Breast epithelium (tissue), 4 donors: ENCODE results near the gene STT3B. TPM values are rescaled to one million over a fixed set of nuclear protein-coding genes. Genes with fewer than 3 reads are reported as not detected.

Experiments
- DNase-seq, 2 donors: peaks; one replicate each; pipeline ENCODE4 v3.0.0-alpha.2; 2019; ENCODE audit warnings: low spot score in 2 of 2
- H3K27ac ChIP-seq, 2 donors: fragments of 200-600 bp; sonication (generic) in 1 of 2; one replicate each; pipeline ENCODE4 v1.5.1; 2016 to 2019; ENCODE audit warnings: mild to moderate bottlenecking in 1 of 2
- H3K27me3 ChIP-seq, 2 donors: fragments of 200-600 bp; sonication (generic) in 1 of 2; one replicate each; pipeline versions ENCODE4 v1.5.1 to v1.6.0; 2017 to 2019; ENCODE audit warnings: control low read depth in 1 of 2, mild to moderate bottlenecking in 1 of 2
- H3K36me3 ChIP-seq: fragments of 200-600 bp; one replicate; pipeline ENCODE4 v1.5.1; 2019
- H3K4me1 ChIP-seq, 2 donors: fragments of 200-600 bp; sonication (generic); one replicate each; pipeline ENCODE4 v1.5.1; 2016 to 2019; ENCODE audit warnings: control low read depth in 1 of 2
- H3K4me3 ChIP-seq, 3 donors: fragments of 200-600 bp; sonication (generic); 1 replicate in 2 of 3; 2 replicates in 1 of 3; pipeline ENCODE4 v1.5.1; 2016 to 2019; ENCODE audit warnings: mild to moderate bottlenecking in 3 of 3, moderate library complexity in 2 of 3
- H3K9me3 ChIP-seq, 2 donors: fragments of 200-600 bp; sonication (generic) in 1 of 2; one replicate each; pipeline ENCODE4 v1.5.1; 2016 to 2019; ENCODE audit warnings: control low read depth in 1 of 2
- CTCF ChIP-seq, 3 donors: fragments of 450-650 bp; IDR thresholded peaks; one replicate each; pipeline ENCODE4 v1.5.1; 2016 to 2017; ENCODE audit warnings: antibody characterized with exemption in 3 of 3, mild to moderate bottlenecking in 3 of 3, moderate library complexity in 3 of 3
- POLR2A ChIP-seq: fragments of 450-650 bp; IDR thresholded peaks from one replicate; pipeline ENCODE4 v1.6.1; 2016; ENCODE audit warnings: antibody characterized with exemption, mild to moderate bottlenecking, moderate library complexity
- POLR2AphosphoS5 ChIP-seq, 3 donors: sonication (generic); formaldehyde crosslinking; IDR thresholded peaks; one replicate each; pipeline ENCODE4 v1.6.1; 2017; ENCODE audit warnings: antibody characterized with exemption in 3 of 3
- intact Hi-C: fragments of 100-400 bp; cut with DNase I; formaldehyde crosslinking; loops from one replicate; pipeline ENCODE4 v1.15.1; 2023; ENCODE audit warnings: low total_unique reads
- total RNA-seq, 3 donors: library from RNA; depleted of rRNA; stranded (reverse); fragments of >200 nt; gene quantifications; one replicate each; pipeline ENCODE4 v1.1.0, GENCODE V29; 2016

Gene STT3B
- total RNA-seq, 3 donors from 2014 or later, result 93.5 to 132 (median 109) TPM

GRCh38 chr3:31521468-31521867 lies 11.3 kb upstream of the STT3B start:
- TF ChIP-seq CTCF (IDR thresholded peaks at IDR 0.05), result no peak
- no peak for TF ChIP-seq POLR2AphosphoS5 (IDR thresholded peaks at IDR 0.05)
- no peak for TF ChIP-seq POLR2A

GRCh38 chr3:31522152-31522551 lies 10.6 kb upstream of the STT3B start:
- TF ChIP-seq CTCF (IDR thresholded peaks at IDR 0.05) (no peak), POLR2AphosphoS5 (IDR thresholded peaks at IDR 0.05) (no peak), POLR2A (no peak)
- H3K27ac ChIP-seq, result no peak overlapping the region
- intact Hi-C loops, result no loop called here
- H3K36me3 ChIP-seq, result no peaks in the 10 kb centered on the region
- H3K4me3 ChIP-seq, result no peak overlapping the region
- no peaks in the 10 kb centered on the region for H3K27me3 ChIP-seq
- no peak for DNase-seq
- no peaks in the 10 kb centered on the region for H3K9me3 ChIP-seq
- H3K4me1 ChIP-seq, result no peaks in the 10 kb centered on the region

More at GRCh38 chr3:31521468-31521867, 11.3 kb upstream of the STT3B start:
- H3K4me1 ChIP-seq, result no peaks in the 10 kb centered on the region
- H3K9me3 ChIP-seq, result no peaks in the 10 kb centered on the region
- DNase-seq, result no peak
- no peak overlapping the region for H3K4me3 ChIP-seq
- H3K27ac ChIP-seq, result no peak overlapping the region
- no peaks in the 10 kb centered on the region for H3K27me3 ChIP-seq
- H3K36me3 ChIP-seq, result no peaks in the 10 kb centered on the region
- intact Hi-C loops, result no loop called here

GRCh38 chr3:31523543-31523942 lies 9.2 kb upstream of the STT3B start:
- no peak for DNase-seq
- H3K27me3 ChIP-seq, result no peaks in the 10 kb centered on the region
- H3K36me3 ChIP-seq, result no peaks in the 10 kb centered on the region
- intact Hi-C loops, result no loop called here
- no peak overlapping the region for H3K27ac ChIP-seq
- H3K4me3 ChIP-seq, result no peak overlapping the region
- H3K9me3 ChIP-seq, result no peaks in the 10 kb centered on the region
- TF ChIP-seq POLR2AphosphoS5 (IDR thresholded peaks at IDR 0.05) (no peak), CTCF (IDR thresholded peaks at IDR 0.05) (no peak), POLR2A (no peak)
- H3K4me1 ChIP-seq, result no peaks in the 10 kb centered on the region

- Histone ChIP-seq H3K4me3 (no peak overlapping the region), H3K4me1 (no peaks in the 10 kb centered on the region), H3K27ac (no peak overlapping the region), H3K9me3 (no peaks in the 10 kb centered on the region), H3K36me3 (no peaks in the 10 kb centered on the region), H3K27me3 (no peaks in the 10 kb centered on the region)
- intact Hi-C loops, result no loop called here
- no peak for TF ChIP-seq POLR2AphosphoS5 (IDR thresholded peaks at IDR 0.05)
- no peak for TF ChIP-seq POLR2A
- no peak for TF ChIP-seq CTCF (IDR thresholded peaks at IDR 0.05)
- no peak for DNase-seq
Observed at GRCh38 chr3:31525532-31525931, 7.2 kb upstream of the STT3B start.

GRCh38 chr3:31529421-31529820 lies 3.3 kb upstream of the STT3B start:
- no peak overlapping the region for H3K4me3 ChIP-seq
- H3K27me3 ChIP-seq, result no peaks in the 10 kb centered on the region
- H3K4me1 ChIP-seq, result no peaks in the 10 kb centered on the region
- intact Hi-C loops, result no loop called here
- no peak for DNase-seq
- no peak overlapping the region for H3K27ac ChIP-seq
- no peaks in the 10 kb centered on the region for H3K36me3 ChIP-seq
- TF ChIP-seq POLR2A, result no peak
- TF ChIP-seq CTCF (IDR thresholded peaks at IDR 0.05), result no peak
- no peak for TF ChIP-seq POLR2AphosphoS5 (IDR thresholded peaks at IDR 0.05)
- H3K9me3 ChIP-seq, result no peaks in the 10 kb centered on the region
